ENCODE measurements around the gene INPP4A. TPM values are rescaled to one million over a fixed set of nuclear protein-coding genes. Genes with fewer than 3 reads are reported as not detected.

INPP4A gene
- total RNA-seq, 1 experiment from 2014 or later, result 26.7 TPM

- no peaks in the 10 kb centered on the region for H3K36me3 Mint-ChIP-seq (ENCODE audit: insufficient read depth, unreplicated experiment)
- H3K27me3 Mint-ChIP-seq (ENCODE audit: unreplicated experiment), result no peaks in the 10 kb centered on the region
- TF ChIP-seq CTCF (IDR thresholded peaks at IDR 0.05; ENCODE audit: unreplicated experiment), result no peak
- H3K4me3 Mint-ChIP-seq (ENCODE audit: low read depth, unreplicated experiment), result no peak overlapping the region
- no peaks in the 10 kb centered on the region for H3K4me1 Mint-ChIP-seq (ENCODE audit: low read depth, unreplicated experiment)
- CTCF ChIA-PET, result no interaction called here
- intact Hi-C loops (cut with micrococcal nuclease; ENCODE audit: unreplicated experiment), result no loop called here
- H3K27ac Mint-ChIP-seq (ENCODE audit: unreplicated experiment), result no peak overlapping the region
- DNase-seq, result no peak
- no TSS peak for BruUV-seq (replicated peaks)
- no peaks in the 10 kb centered on the region for H3K9me3 Mint-ChIP-seq (ENCODE audit: low read depth, unreplicated experiment)
These were observed 63.4 kb downstream of the INPP4A start for GRCh38 chr2:98507891-98508708.

GRCh38 chr2:98508709-98509066 is 64.0 kb downstream of the INPP4A start:
- TF ChIP-seq CTCF (IDR thresholded peaks at IDR 0.05; ENCODE audit: unreplicated experiment), result no peak
- Mint-ChIP-seq H3K36me3 (ENCODE audit: insufficient read depth, unreplicated experiment) (no peaks in the 10 kb centered on the region), H3K27ac (ENCODE audit: unreplicated experiment) (no peak overlapping the region), H3K27me3 (ENCODE audit: unreplicated experiment) (no peaks in the 10 kb centered on the region), H3K4me1 (ENCODE audit: low read depth, unreplicated experiment) (no peaks in the 10 kb centered on the region), H3K4me3 (ENCODE audit: low read depth, unreplicated experiment) (no peak overlapping the region), H3K9me3 (ENCODE audit: low read depth, unreplicated experiment) (peaks cover 2% of the 10 kb centered on the region)
- DNase-seq, result no peak
- CTCF ChIA-PET, result no interaction called here
- no TSS peak for BruUV-seq (replicated peaks)
- intact Hi-C loops (cut with micrococcal nuclease; ENCODE audit: unreplicated experiment), result no loop called here

GRCh38 chr2:98509542-98510321 is 65.1 kb downstream of the INPP4A start:
- H3K4me3 Mint-ChIP-seq (ENCODE audit: low read depth, unreplicated experiment), result no peak overlapping the region
- H3K4me1 Mint-ChIP-seq (ENCODE audit: low read depth, unreplicated experiment), result no peaks in the 10 kb centered on the region
- no peak for TF ChIP-seq CTCF (IDR thresholded peaks at IDR 0.05; ENCODE audit: unreplicated experiment)
- intact Hi-C loops (cut with micrococcal nuclease; ENCODE audit: unreplicated experiment), result no loop called here
- H3K27ac Mint-ChIP-seq (ENCODE audit: unreplicated experiment), result no peak overlapping the region
- H3K36me3 Mint-ChIP-seq (ENCODE audit: insufficient read depth, unreplicated experiment), result no peaks in the 10 kb centered on the region
- no TSS peak for BruUV-seq (replicated peaks)
- peaks cover 2% of the 10 kb centered on the region for H3K9me3 Mint-ChIP-seq (ENCODE audit: low read depth, unreplicated experiment)
- DNase-seq, result no peak
- CTCF ChIA-PET, result no interaction called here
- no peaks in the 10 kb centered on the region for H3K27me3 Mint-ChIP-seq (ENCODE audit: unreplicated experiment)

GRCh38 chr2:98510322-98510662 is 65.6 kb downstream of the INPP4A start:
- no peaks in the 10 kb centered on the region for H3K27me3 Mint-ChIP-seq (ENCODE audit: unreplicated experiment)
- no TSS peak for BruUV-seq (replicated peaks)
- CTCF ChIA-PET, result no interaction called here

More at GRCh38 chr2:98510322-98510662, 65.6 kb downstream of the INPP4A start:
- Mint-ChIP-seq H3K27ac (ENCODE audit: unreplicated experiment) (no peak overlapping the region), H3K4me1 (ENCODE audit: low read depth, unreplicated experiment) (no peaks in the 10 kb centered on the region), H3K4me3 (ENCODE audit: low read depth, unreplicated experiment) (no peak overlapping the region), H3K36me3 (ENCODE audit: insufficient read depth, unreplicated experiment) (no peaks in the 10 kb centered on the region), H3K9me3 (ENCODE audit: low read depth, unreplicated experiment) (peaks cover 2% of the 10 kb centered on the region)
- TF ChIP-seq CTCF (IDR thresholded peaks at IDR 0.05; ENCODE audit: unreplicated experiment), result no peak
- intact Hi-C loops (cut with micrococcal nuclease; ENCODE audit: unreplicated experiment), result no loop called here
- DNase-seq, result no peak
